ENCODE results near the gene GLCCI1. TPM values are rescaled to one million over a fixed set of nuclear protein-coding genes. Genes with fewer than 3 reads are reported as not detected.

Gene GLCCI1
- total and polyA plus RNA-seq, 4 donors, result 2.1 to 12.0 (median 8.0) TPM

- DNase-seq, result no peak
- Histone ChIP-seq H3K9me3 (ENCODE audit: control insufficient read depth, low read length) (no peaks in the 10 kb centered on the region), H3K27me3 (ENCODE audit: control insufficient read depth in 1 of 2, insufficient read depth in 2 of 2, low read length in 1 of 2) (no peaks in the 10 kb centered on the region), H3K4me3 (ENCODE audit: low read length in 2 of 2) (no peak overlapping the region), H3K27ac (ENCODE audit: low read depth in 1 of 2, low read length in 2 of 2) (no peak overlapping the region), H3K4me1 (ENCODE audit: control insufficient read depth in 1 of 2, insufficient read depth in 2 of 2, low read length in 2 of 2) (peaks cover 0 to 8% of the 10 kb centered on the region in 2 donors), H3K36me3 (ENCODE audit: control insufficient read depth in 1 of 2, insufficient read depth in 2 of 2, low read length in 1 of 2) (no peaks in the 10 kb centered on the region)
- no peak for ATAC-seq (ENCODE audit: low FRiP score)
- WGBS, 2 donors, result 63 to 66% methylated on average over 2 of the region's 2 CpGs
- intact Hi-C loops (cut with DNase I), result loop anchor here in 1 of 2 donors (5.0 kb wide), 1 partner anchor 94 kb away; no protein-coding TSS in a partner anchor
These were observed 4.5 kb downstream of the GLCCI1 start for GRCh38 chr7:7972922-7973594.

- no peak overlapping the region for H3K27ac ChIP-seq (ENCODE audit: low read depth in 1 of 2, low read length in 2 of 2)
- no peaks in the 10 kb centered on the region for H3K27me3 ChIP-seq (ENCODE audit: control insufficient read depth in 1 of 2, insufficient read depth in 2 of 2, low read length in 1 of 2)
- H3K36me3 ChIP-seq (ENCODE audit: control insufficient read depth in 1 of 2, insufficient read depth in 2 of 2, low read length in 1 of 2), result no peaks in the 10 kb centered on the region
- no peak overlapping the region for H3K4me3 ChIP-seq (ENCODE audit: low read length in 2 of 2)
- H3K9me3 ChIP-seq (ENCODE audit: control insufficient read depth, low read length), result no peaks in the 10 kb centered on the region
- H3K4me1 ChIP-seq (ENCODE audit: control insufficient read depth in 1 of 2, insufficient read depth in 2 of 2, low read length in 2 of 2), result peaks cover 0 to 8% of the 10 kb centered on the region in 2 donors
- WGBS, 2 donors, result 97 to 98% methylated on average over 3 of the region's 3 CpGs
- DNase-seq, result no peak
- intact Hi-C loops (cut with DNase I), result no loop called here
- ATAC-seq (ENCODE audit: low FRiP score), result no peak
These were observed 8.1 kb downstream of the GLCCI1 start for GRCh38 chr7:7976677-7977076.

- no peak for ATAC-seq (ENCODE audit: low FRiP score)
- 4 to 8% methylated on average over 2 of the region's 2 CpGs for WGBS, 2 donors
- no peaks in the 10 kb centered on the region for H3K27me3 ChIP-seq (ENCODE audit: control insufficient read depth in 1 of 2, insufficient read depth in 2 of 2, low read length in 1 of 2)
- no peak overlapping the region for H3K27ac ChIP-seq (ENCODE audit: low read depth in 1 of 2, low read length in 2 of 2)
- no peak overlapping the region for H3K4me3 ChIP-seq (ENCODE audit: low read length in 2 of 2)
- DNase-seq, result no peak
- no peaks in the 10 kb centered on the region for H3K9me3 ChIP-seq (ENCODE audit: control insufficient read depth, low read length)
- H3K36me3 ChIP-seq (ENCODE audit: control insufficient read depth in 1 of 2, insufficient read depth in 2 of 2, low read length in 1 of 2), result no peaks in the 10 kb centered on the region
- H3K4me1 ChIP-seq (ENCODE audit: control insufficient read depth in 1 of 2, insufficient read depth in 2 of 2, low read length in 2 of 2), result peaks cover 0 to 6% of the 10 kb centered on the region in 2 donors
- intact Hi-C loops (cut with DNase I), result no loop called here
These were observed 9.2 kb downstream of the GLCCI1 start for GRCh38 chr7:7977774-7978173.

- H3K27me3 ChIP-seq (ENCODE audit: control insufficient read depth in 1 of 2, insufficient read depth in 2 of 2, low read length in 1 of 2), result no peaks in the 10 kb centered on the region
- no peak overlapping the region for H3K27ac ChIP-seq (ENCODE audit: low read depth in 1 of 2, low read length in 2 of 2)
- H3K36me3 ChIP-seq (ENCODE audit: control insufficient read depth in 1 of 2, insufficient read depth in 2 of 2, low read length in 1 of 2), result no peaks in the 10 kb centered on the region
- no peak overlapping the region for H3K4me3 ChIP-seq (ENCODE audit: low read length in 2 of 2)
- intact Hi-C loops (cut with DNase I), result no loop called here
- ATAC-seq (ENCODE audit: low FRiP score) (no peak), DNase-seq (no peak)
- no peaks in the 10 kb centered on the region for H3K9me3 ChIP-seq (ENCODE audit: control insufficient read depth, low read length)
- H3K4me1 ChIP-seq (ENCODE audit: control insufficient read depth in 1 of 2, insufficient read depth in 2 of 2, low read length in 2 of 2), result peaks cover 0 to 6% of the 10 kb centered on the region in 2 donors
- WGBS, 2 donors, result 23 to 31% methylated on average over 2 of the region's 2 CpGs
These were observed 10.3 kb downstream of the GLCCI1 start for GRCh38 chr7:7978860-7979259.

- H3K27ac ChIP-seq (ENCODE audit: low read depth in 1 of 2, low read length in 2 of 2), result no peak overlapping the region
- DNase-seq, result no peak
- no peak overlapping the region for H3K4me3 ChIP-seq (ENCODE audit: low read length in 2 of 2)
- no peak for ATAC-seq (ENCODE audit: low FRiP score)
- 93 to 94% methylated on average over 1 of the region's 1 CpG for WGBS, 2 donors
- H3K9me3 ChIP-seq (ENCODE audit: control insufficient read depth, low read length), result no peaks in the 10 kb centered on the region
- H3K36me3 ChIP-seq (ENCODE audit: control insufficient read depth in 1 of 2, insufficient read depth in 2 of 2, low read length in 1 of 2), result no peaks in the 10 kb centered on the region
- intact Hi-C loops (cut with DNase I), result no loop called here
- no peaks in the 10 kb centered on the region for H3K27me3 ChIP-seq (ENCODE audit: control insufficient read depth in 1 of 2, insufficient read depth in 2 of 2, low read length in 1 of 2)
- H3K4me1 ChIP-seq (ENCODE audit: control insufficient read depth in 1 of 2, insufficient read depth in 2 of 2, low read length in 2 of 2), result peaks cover 0 to 6% of the 10 kb centered on the region in 2 donors
These were observed 11.0 kb downstream of the GLCCI1 start for GRCh38 chr7:7979558-7979957.

- 94 to 98% methylated on average over 2 of the region's 2 CpGs for WGBS, 2 donors
These were observed 11.5 kb downstream of the GLCCI1 start for GRCh38 chr7:7980134-7980533.

GRCh38 chr7:7982904-7983303 lies 14.3 kb downstream of the GLCCI1 start:
- no peak for ATAC-seq (ENCODE audit: low FRiP score)
- no peaks in the 10 kb centered on the region for H3K27me3 ChIP-seq (ENCODE audit: control insufficient read depth in 1 of 2, insufficient read depth in 2 of 2, low read length in 1 of 2)
- WGBS, 2 donors, result 94% methylated on average over 4 of the region's 4 CpGs
- no peaks in the 10 kb centered on the region for H3K9me3 ChIP-seq (ENCODE audit: control insufficient read depth, low read length)
- no peak overlapping the region for H3K27ac ChIP-seq (ENCODE audit: low read depth in 1 of 2, low read length in 2 of 2)
- intact Hi-C loops (cut with DNase I), result no loop called here
- DNase-seq, result no peak
- H3K36me3 ChIP-seq (ENCODE audit: control insufficient read depth in 1 of 2, insufficient read depth in 2 of 2, low read length in 1 of 2), result no peaks in the 10 kb centered on the region
- no peak overlapping the region for H3K4me3 ChIP-seq (ENCODE audit: low read length in 2 of 2)
- H3K4me1 ChIP-seq (ENCODE audit: control insufficient read depth in 1 of 2, insufficient read depth in 2 of 2, low read length in 2 of 2), result peaks cover 0 to 1% of the 10 kb centered on the region in 2 donors

More at GRCh38 chr7:7980134-7980533, 11.5 kb downstream of the GLCCI1 start:
- no peak overlapping the region for H3K27ac ChIP-seq (ENCODE audit: low read depth in 1 of 2, low read length in 2 of 2)
- H3K4me3 ChIP-seq (ENCODE audit: low read length in 2 of 2), result no peak overlapping the region
- intact Hi-C loops (cut with DNase I), result no loop called here
- peaks cover 0 to 6% of the 10 kb centered on the region in 2 donors for H3K4me1 ChIP-seq (ENCODE audit: control insufficient read depth in 1 of 2, insufficient read depth in 2 of 2, low read length in 2 of 2)
- H3K27me3 ChIP-seq (ENCODE audit: control insufficient read depth in 1 of 2, insufficient read depth in 2 of 2, low read length in 1 of 2), result no peaks in the 10 kb centered on the region
- DNase-seq (peak in 1 of 2 donors; percentile 26), ATAC-seq (ENCODE audit: low FRiP score) (no peak)
- H3K36me3 ChIP-seq (ENCODE audit: control insufficient read depth in 1 of 2, insufficient read depth in 2 of 2, low read length in 1 of 2), result no peaks in the 10 kb centered on the region
- H3K9me3 ChIP-seq (ENCODE audit: control insufficient read depth, low read length), result no peaks in the 10 kb centered on the region

GRCh38 chr7:7984424-7984823 lies 15.8 kb downstream of the GLCCI1 start:
- intact Hi-C loops (cut with DNase I), result no loop called here
- WGBS, 2 donors, result 56 to 61% methylated on average over 3 of the region's 3 CpGs
- no peaks in the 10 kb centered on the region for H3K27me3 ChIP-seq (ENCODE audit: control insufficient read depth in 1 of 2, insufficient read depth in 2 of 2, low read length in 1 of 2)
- DNase-seq (no peak), ATAC-seq (ENCODE audit: low FRiP score) (no peak)
- H3K36me3 ChIP-seq (ENCODE audit: control insufficient read depth in 1 of 2, insufficient read depth in 2 of 2, low read length in 1 of 2), result no peaks in the 10 kb centered on the region
- H3K4me3 ChIP-seq (ENCODE audit: low read length in 2 of 2), result no peak overlapping the region
- no peaks in the 10 kb centered on the region for H3K9me3 ChIP-seq (ENCODE audit: control insufficient read depth, low read length)
- no peak overlapping the region for H3K27ac ChIP-seq (ENCODE audit: low read depth in 1 of 2, low read length in 2 of 2)
- H3K4me1 ChIP-seq (ENCODE audit: control insufficient read depth in 1 of 2, insufficient read depth in 2 of 2, low read length in 2 of 2), result no peaks in the 10 kb centered on the region

GRCh38 chr7:7988706-7989105 lies 20.1 kb downstream of the GLCCI1 start:
- intact Hi-C loops (cut with DNase I), result no loop called here
- H3K27ac ChIP-seq (ENCODE audit: low read depth in 1 of 2, low read length in 2 of 2), result no peak overlapping the region
- DNase-seq (no peak), ATAC-seq (ENCODE audit: low FRiP score) (no peak)
- H3K4me1 ChIP-seq (ENCODE audit: control insufficient read depth in 1 of 2, insufficient read depth in 2 of 2, low read length in 2 of 2), result no peaks in the 10 kb centered on the region
- no peak overlapping the region for H3K4me3 ChIP-seq (ENCODE audit: low read length in 2 of 2)
- H3K36me3 ChIP-seq (ENCODE audit: control insufficient read depth in 1 of 2, insufficient read depth in 2 of 2, low read length in 1 of 2), result no peaks in the 10 kb centered on the region
- H3K9me3 ChIP-seq (ENCODE audit: control insufficient read depth, low read length), result no peaks in the 10 kb centered on the region
- H3K27me3 ChIP-seq (ENCODE audit: control insufficient read depth in 1 of 2, insufficient read depth in 2 of 2, low read length in 1 of 2), result no peaks in the 10 kb centered on the region

All from aorta (tissue), 5 donors.